Endothelial cell of umbilical vein (primary cell): ENCODE measurements around the gene PFKFB4. TPM values are rescaled to one million over a fixed set of nuclear protein-coding genes. Genes with fewer than 3 reads are reported as not detected.

Source experiments
- BruUV-seq: library from RNA; stranded (reverse); fragments of 400-500 nt; replicated peaks from 2 replicates; lab custom pipeline; 2021; lab: Mats Ljungman, UMichigan
- CTCF ChIA-PET: fragments of 300-600, 350-600 bp; sonication (Branson Sonifier 250); formaldehyde crosslinking; loops from one replicate; lab custom pipeline; 2021; ENCODE audit warnings: antibody characterized with exemption, inconsistent platforms; lab: Charles Lee
- POLR2A ChIA-PET: fragments of 300-600, 350-600 bp; sonication (Branson Sonifier 250); formaldehyde crosslinking; loops from one replicate; lab custom pipeline; 2021; ENCODE audit warnings: antibody characterized with exemption, inconsistent platforms; lab: Charles Lee
- DNase-seq: peaks from one replicate; pipeline ENCODE4 v3.0.0-alpha.2; 2011; ENCODE audit warnings: low read depth, low spot score
- FAIRE-seq: peaks from 2 replicates; lab custom pipeline; 2011; peaks lifted over from hg19 to GRCh38; lab: Jason Lieb, UNC
- H2AFZ ChIP-seq: 2 replicates; pipeline ENCODE4 v1.6.0; 2012; ENCODE audit warnings: low read depth, low read length, control low read depth, inconsistent platforms
- H3K27ac ChIP-seq: 2 replicates; pipeline ENCODE4 v1.5.1; 2011; ENCODE audit warnings: low read depth, mild to moderate bottlenecking, control low read depth, low read length, moderate library complexity; ENCODE audit not compliant: insufficient read depth
- H3K27me3 ChIP-seq, 2 experiments: 2 replicates each; pipeline versions ENCODE4 v1.6.0 to v1.6.1; 2011; ENCODE audit warnings: low read length in 2 of 2, mixed read lengths in 1 of 2; ENCODE audit not compliant: control insufficient read depth in 2 of 2, insufficient read depth in 2 of 2
- H3K36me3 ChIP-seq, 2 experiments: 2 replicates in 1 of 2; 3 replicates in 1 of 2; pipeline ENCODE4 v1.5.1; 2011; ENCODE audit warnings: low read length in 2 of 2, mild to moderate bottlenecking in 1 of 2, moderate library complexity in 1 of 2; ENCODE audit not compliant: control insufficient read depth in 2 of 2, insufficient read depth in 2 of 2; ENCODE audit errors: extremely low read depth in 1 of 2
- H3K4me1 ChIP-seq: 3 replicates; pipeline ENCODE4 v1.5.1; 2011; ENCODE audit warnings: mild to moderate bottlenecking, low read length; ENCODE audit not compliant: control insufficient read depth, insufficient read depth; ENCODE audit errors: extremely low read depth
- H3K4me2 ChIP-seq: 2 replicates; pipeline ENCODE4 v1.6.1; 2011; ENCODE audit warnings: low read length, control low read depth, mixed read lengths; ENCODE audit not compliant: insufficient read depth
- H3K4me3 ChIP-seq, 3 experiments: fragments of 200-600 bp in 1 of 3; sonication (generic), shearing (Covaris generic) in 1 of 3; replicated peaks in 1 of 3; 2 replicates each; pipeline ENCODE4 v1.5.1; 2011 to 2016; ENCODE audit warnings: control low read depth in 3 of 3, low read length in 3 of 3, mild to moderate bottlenecking in 2 of 3, inconsistent platforms in 1 of 3, low read depth in 1 of 3, moderate library complexity in 1 of 3; ENCODE audit not compliant: insufficient read depth in 1 of 3
- H3K79me2 ChIP-seq: 2 replicates; pipeline ENCODE4 v1.6.0; 2012; ENCODE audit warnings: low read length, inconsistent platforms; ENCODE audit not compliant: control insufficient read depth, insufficient read depth
- H3K9ac ChIP-seq: replicated peaks from 2 replicates; pipeline ENCODE3; 2011; ENCODE audit warnings: low read length, control low read depth; ENCODE audit not compliant: insufficient read depth; ENCODE audit errors: extremely low read depth
- H3K9me1 ChIP-seq: replicated peaks from 3 replicates; pipeline ENCODE4 v1.6.0; 2011; ENCODE audit warnings: mild to moderate bottlenecking, low read length; ENCODE audit not compliant: control insufficient read depth, insufficient read depth; ENCODE audit errors: extremely low read depth
- H3K9me3 ChIP-seq: replicated peaks from 2 replicates; pipeline ENCODE4 v1.5.1; 2012; ENCODE audit warnings: low read length, inconsistent platforms; ENCODE audit not compliant: control insufficient read depth, insufficient read depth
- H4K20me1 ChIP-seq: replicated peaks from 2 replicates; pipeline ENCODE3; 2011; ENCODE audit warnings: mild to moderate bottlenecking, low read length; ENCODE audit not compliant: control insufficient read depth, insufficient read depth; ENCODE audit errors: extremely low read depth
- CTCF ChIP-seq, 2 donors: IDR thresholded peaks; 1 replicate in 1 of 2; 2 replicates in 1 of 2; pipeline ENCODE4 v1.5.1; 2011; ENCODE audit warnings: low read length in 2 of 2, mild to moderate bottlenecking in 2 of 2, moderate library complexity in 2 of 2, control low read depth in 1 of 2, inconsistent platforms in 1 of 2, low read depth in 1 of 2; ENCODE audit not compliant: insufficient read depth in 1 of 2; ENCODE audit errors: extremely low read depth in 1 of 2
- EZH2 ChIP-seq: IDR thresholded peaks from 2 replicates; pipeline ENCODE4 v1.6.1; 2012; ENCODE audit warnings: borderline replicate concordance, low read depth, mild to moderate bottlenecking, moderate library complexity, low read length, inconsistent platforms; ENCODE audit not compliant: severe bottlenecking
- FOS ChIP-seq: IDR thresholded peaks from 2 replicates; pipeline ENCODE4 v1.6.1; 2011; ENCODE audit warnings: mild to moderate bottlenecking, low read length, moderate library complexity, borderline replicate concordance; ENCODE audit not compliant: insufficient read depth
- JUN ChIP-seq: IDR thresholded peaks from 2 replicates; pipeline ENCODE4 v1.6.1; 2011; ENCODE audit warnings: borderline replicate concordance, low read depth; ENCODE audit not compliant: insufficient read length, insufficient read depth
- MAX ChIP-seq: IDR thresholded peaks from 2 replicates; pipeline ENCODE4 v1.6.1; 2011; ENCODE audit not compliant: insufficient read depth, insufficient read length
- MYC ChIP-seq: IDR thresholded peaks from one replicate; pipeline ENCODE4 v1.6.1; 2011; ENCODE audit warnings: mild to moderate bottlenecking, low read depth, low read length
- POLR2A ChIP-seq: IDR thresholded peaks from 2 replicates; pipeline ENCODE4 v1.6.1; 2012; ENCODE audit warnings: low read depth, mild to moderate bottlenecking, control low read depth, low read length
- POLR2AphosphoS5 ChIP-seq: IDR thresholded peaks from 2 replicates; pipeline ENCODE4 v1.6.1; 2012; ENCODE audit warnings: low read depth, mild to moderate bottlenecking, control low read depth, low read length, moderate library complexity; ENCODE audit not compliant: insufficient read depth
- dilution Hi-C: fragments of 300-500 bp; cut with MboI; formaldehyde crosslinking; loops from one replicate; pipeline ENCODE4 v1.15.0; 2019; ENCODE audit warnings: low sequenced_read_pairs; ENCODE audit not compliant: extremely low pct_ligation_motif_present
- intact Hi-C: fragments of 100-400 bp; cut with micrococcal nuclease; formaldehyde crosslinking; loops from one replicate; pipeline ENCODE4 v1.10.0; 2022
- polyA plus RNA-seq, 4 experiments: library from polyadenylated mRNA; depleted of rRNA in 3 of 4; stranded (reverse) in 3 of 4; unstranded in 1 of 4; fragments of >200 nt; gene quantifications; 2 replicates each; pipeline versions ENCODE4 v1.2.1 to v1.2.3, GENCODE V29; 2011 to 2012; ENCODE audit warnings: missing spikeins in 1 of 4
- total RNA-seq: library from RNA; stranded (reverse); gene quantifications from 2 replicates; pipeline ENCODE4 v1.2.3, GENCODE V29; 2021

Gene PFKFB4
- total and polyA plus RNA-seq, 2 donors (not counting 3 experiments of a cell fraction or from before 2014, with no cell fraction given) = 4.0 to 4.2 TPM

DNA sequence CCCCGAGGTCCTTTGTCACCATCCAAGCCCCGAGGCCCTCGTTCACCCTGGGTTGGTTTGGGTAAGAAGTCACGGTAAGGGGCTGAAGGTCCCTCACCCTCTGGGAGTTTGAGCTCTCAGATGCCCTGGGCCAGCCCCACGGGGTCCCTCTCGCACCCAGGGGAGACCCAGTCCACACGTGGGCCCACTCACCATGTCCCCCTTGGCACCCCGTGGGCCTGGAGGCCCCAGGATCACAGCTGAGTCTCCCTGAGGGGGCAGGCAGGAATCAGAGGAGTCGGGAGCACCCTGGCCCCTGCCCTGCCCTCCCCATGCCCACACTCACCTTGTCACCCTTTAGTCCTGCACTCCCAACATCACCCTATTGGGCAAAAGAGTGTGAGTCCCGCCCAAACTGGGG is 12.8 kb upstream of the PFKFB4 start:
- POLR2A ChIA-PET = no interaction called here
- no peak overlapping the region for H3K9ac ChIP-seq

GRCh38 chr3:48568476-48568875 is 11.9 kb upstream of the PFKFB4 start:
- no peak overlapping the region for H3K4me3 ChIP-seq
- FAIRE-seq (no peak), DNase-seq (no peak)
- intact Hi-C loops = no loop called here
- H4K20me1 ChIP-seq = no peaks in the 10 kb centered on the region
- H3K36me3 ChIP-seq = no peaks in the 10 kb centered on the region
- H2AFZ ChIP-seq = no peak overlapping the region
- H3K4me2 ChIP-seq = no peak overlapping the region
- no peak overlapping the region for H3K27ac ChIP-seq
- POLR2A ChIA-PET = no interaction called here
- no peak overlapping the region for H3K9ac ChIP-seq
- H3K9me3 ChIP-seq = no peaks in the 10 kb centered on the region
- H3K79me2 ChIP-seq = no peaks in the 10 kb centered on the region
- CTCF ChIA-PET = interaction anchor here (1.1 kb wide), 1 partner anchor 132 kb away, joined by 3 read pairs; no protein-coding TSS in a partner anchor
- BruUV-seq = no TSS peak
- dilution Hi-C loops = no loop called here
- TF ChIP-seq JUN (no peak), POLR2AphosphoS5 (no peak), CTCF (IDR thresholded peaks at IDR 0.05; ENCODE audit: extremely low read depth in 1 of 2, insufficient read depth in 1 of 2, low read depth in 1 of 2, low read length in 2 of 2) (no peak), MYC (no peak), MAX (no peak), FOS (no peak)
- no peaks in the 10 kb centered on the region for H3K9me1 ChIP-seq
- H3K4me1 ChIP-seq = peaks cover 10% of the 10 kb centered on the region
- H3K27me3 ChIP-seq = no peaks in the 10 kb centered on the region

More for the DNA sequence above, 12.8 kb upstream of the PFKFB4 start:
- Histone ChIP-seq H3K36me3 (no peaks in the 10 kb centered on the region), H4K20me1 (no peaks in the 10 kb centered on the region), H3K27me3 (no peaks in the 10 kb centered on the region), H3K4me1 (peaks cover 1% of the 10 kb centered on the region), H3K79me2 (no peaks in the 10 kb centered on the region), H3K4me2 (no peak overlapping the region), H3K9me1 (no peaks in the 10 kb centered on the region), H3K9me3 (no peaks in the 10 kb centered on the region), H2AFZ (no peak overlapping the region), H3K4me3 (no peak overlapping the region), H3K27ac (no peak overlapping the region)
- CTCF ChIA-PET = no interaction called here
- no peak for TF ChIP-seq MAX
- TF ChIP-seq EZH2 = no peak
- no peak for TF ChIP-seq POLR2A
- TF ChIP-seq FOS = no peak
- dilution Hi-C loops = no loop called here
- FAIRE-seq (no peak), DNase-seq (no peak)
- BruUV-seq = no TSS peak
- intact Hi-C loops = no loop called here
